CD4-positive, alpha-beta T cell treated with Interleukin-17A for 1 hour (primary cell): ENCODE measurements around the gene TMEM203.
"Not testable (repeated sequence)": the region's sequence is repeated elsewhere in the genome, so short reads cannot be mapped to it uniquely, and the experiment has no call there.

Source experiments
- DNase-seq: peaks from one replicate; pipeline ENCODE4 v3.0.0-alpha.2; 2020

TMEM203 gene

DNA sequence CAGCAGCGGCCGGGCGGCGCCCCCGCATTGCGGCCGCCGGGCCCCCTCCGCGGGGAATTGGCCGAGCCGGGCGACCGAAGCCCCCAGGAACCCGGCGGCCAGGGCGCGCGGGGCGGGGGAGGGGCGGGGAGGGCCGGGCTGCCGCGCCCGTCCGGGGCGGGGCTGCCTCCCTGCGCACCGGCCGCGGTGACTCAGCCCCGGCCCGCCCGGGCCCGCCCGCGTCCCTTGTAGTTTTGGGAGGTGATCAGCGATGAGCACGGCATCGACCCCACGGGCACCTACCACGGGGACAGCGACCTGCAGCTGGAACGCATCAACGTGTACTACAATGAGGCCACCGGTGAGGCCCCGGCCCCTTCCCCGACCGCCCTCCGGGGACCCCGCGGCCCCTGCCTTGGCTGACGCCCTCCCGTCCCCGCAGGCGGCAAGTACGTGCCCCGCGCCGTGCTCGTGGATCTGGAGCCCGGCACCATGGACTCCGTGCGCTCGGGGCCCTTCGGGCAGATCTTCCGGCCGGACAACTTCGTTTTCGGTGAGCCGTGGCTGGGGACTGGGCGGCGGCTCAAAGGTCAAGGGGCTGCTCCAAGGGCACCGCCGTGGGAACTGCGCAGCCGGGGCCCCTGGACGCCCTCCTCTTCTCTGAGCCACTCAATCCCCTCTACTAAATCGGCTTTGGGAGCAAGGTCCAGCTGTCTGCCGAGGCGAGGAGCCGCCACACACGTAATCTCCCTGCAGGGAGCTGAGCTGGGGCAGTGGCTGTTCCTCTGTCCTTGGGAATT lies 36.2 kb upstream of the TMEM203 start:
- peak; percentile 65 for DNase-seq

DNA sequence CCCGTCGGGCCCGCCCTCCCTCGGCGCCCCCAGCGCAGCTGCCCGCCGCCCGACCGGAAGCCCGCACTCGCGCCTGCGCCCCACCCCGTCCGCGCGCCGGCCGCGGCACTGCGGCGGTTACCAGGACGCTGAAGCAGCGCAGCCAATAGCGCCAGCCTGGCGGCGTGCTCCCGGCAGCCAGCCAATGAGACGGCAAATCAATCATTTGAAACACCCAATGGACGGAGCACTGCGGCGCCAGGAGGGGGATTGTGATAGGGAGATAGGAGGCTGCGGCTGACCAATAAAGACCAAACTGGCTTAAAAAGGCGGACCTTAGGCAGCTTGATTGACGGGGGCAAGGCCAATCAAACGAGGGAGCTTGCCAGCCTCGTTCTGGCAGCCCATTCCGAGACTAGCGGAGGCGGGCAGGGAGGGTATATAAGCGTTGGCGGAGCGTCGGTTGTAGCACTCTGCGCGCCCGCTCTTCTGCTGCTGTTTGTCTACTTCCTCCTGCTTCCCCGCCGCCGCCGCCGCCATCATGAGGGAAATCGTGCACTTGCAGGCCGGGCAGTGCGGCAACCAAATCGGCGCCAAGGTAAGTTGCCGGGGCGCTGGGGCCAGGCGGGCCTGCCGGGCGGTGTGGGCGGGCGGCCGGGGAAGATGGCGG lies 35.5 kb upstream of the TMEM203 start, which contains the start of gene TUBB4B:
TSS of gene TUBB4B (plus strand) at position 447 of the 649 bp plus-strand sequence. CDS start at position 521, 74 bp downstream.
- peak; percentile 100 for DNase-seq

DNA sequence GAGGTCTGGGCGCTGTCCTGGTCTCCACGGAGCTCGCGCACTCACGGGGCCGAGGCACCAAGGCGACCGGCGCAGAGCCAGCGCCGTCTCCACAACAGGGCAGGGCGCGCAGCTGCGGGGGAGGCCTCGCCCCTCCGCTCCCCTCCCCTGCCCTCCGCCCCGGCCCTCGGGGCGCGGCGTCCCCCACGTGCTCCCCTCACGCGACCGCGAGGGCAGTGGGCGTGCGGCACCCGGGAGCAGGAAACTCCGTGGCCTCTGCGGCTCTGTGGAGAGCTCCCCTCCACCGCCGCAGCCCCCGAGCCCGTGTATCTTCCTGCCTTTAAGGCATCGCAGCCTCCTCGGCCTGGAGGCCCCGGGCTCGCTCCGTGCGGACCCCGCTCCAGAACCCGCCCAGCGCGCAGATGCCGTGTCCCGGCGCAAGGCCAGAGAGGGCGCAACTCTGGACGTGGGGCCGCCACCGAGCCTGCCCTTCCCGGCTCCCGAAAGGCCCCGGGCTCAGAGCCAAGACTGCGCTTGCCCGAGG lies 34.9 kb upstream of the TMEM203 start:
- peak; percentile 78 for DNase-seq

DNA sequence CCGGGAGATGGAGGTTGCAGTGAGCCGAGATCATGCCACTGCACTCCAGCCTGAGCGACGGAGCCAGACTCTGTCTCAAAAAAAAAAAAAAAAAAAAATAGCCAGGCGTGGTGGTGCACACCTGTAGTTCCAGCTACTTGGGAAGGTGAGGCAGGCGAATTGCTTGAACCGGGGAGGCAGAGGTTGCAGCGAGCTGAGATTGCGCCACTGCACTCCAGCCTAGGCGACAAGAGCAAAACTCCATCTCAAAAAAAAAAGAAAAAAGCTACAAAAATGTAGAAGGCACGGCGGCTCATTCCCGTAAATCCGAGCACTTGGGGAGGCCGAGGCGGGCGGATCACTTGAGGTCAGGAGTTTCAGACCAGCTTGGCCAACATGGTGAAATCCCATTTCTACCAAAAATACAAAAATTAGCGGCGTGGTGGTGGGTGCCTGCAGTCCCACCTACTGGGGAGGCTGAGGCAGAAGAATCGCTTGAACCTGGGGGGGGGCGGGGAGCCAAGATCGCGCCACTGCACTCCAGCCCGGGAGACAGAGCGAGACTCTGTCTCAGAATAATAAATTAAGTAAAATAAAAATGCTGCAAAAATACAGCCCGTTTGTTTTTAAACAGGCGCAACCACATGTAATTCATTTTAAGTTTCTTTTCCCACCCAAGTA lies 34.2 kb upstream of the TMEM203 start:
- DNase-seq, result not testable (repeated sequence)

DNA sequence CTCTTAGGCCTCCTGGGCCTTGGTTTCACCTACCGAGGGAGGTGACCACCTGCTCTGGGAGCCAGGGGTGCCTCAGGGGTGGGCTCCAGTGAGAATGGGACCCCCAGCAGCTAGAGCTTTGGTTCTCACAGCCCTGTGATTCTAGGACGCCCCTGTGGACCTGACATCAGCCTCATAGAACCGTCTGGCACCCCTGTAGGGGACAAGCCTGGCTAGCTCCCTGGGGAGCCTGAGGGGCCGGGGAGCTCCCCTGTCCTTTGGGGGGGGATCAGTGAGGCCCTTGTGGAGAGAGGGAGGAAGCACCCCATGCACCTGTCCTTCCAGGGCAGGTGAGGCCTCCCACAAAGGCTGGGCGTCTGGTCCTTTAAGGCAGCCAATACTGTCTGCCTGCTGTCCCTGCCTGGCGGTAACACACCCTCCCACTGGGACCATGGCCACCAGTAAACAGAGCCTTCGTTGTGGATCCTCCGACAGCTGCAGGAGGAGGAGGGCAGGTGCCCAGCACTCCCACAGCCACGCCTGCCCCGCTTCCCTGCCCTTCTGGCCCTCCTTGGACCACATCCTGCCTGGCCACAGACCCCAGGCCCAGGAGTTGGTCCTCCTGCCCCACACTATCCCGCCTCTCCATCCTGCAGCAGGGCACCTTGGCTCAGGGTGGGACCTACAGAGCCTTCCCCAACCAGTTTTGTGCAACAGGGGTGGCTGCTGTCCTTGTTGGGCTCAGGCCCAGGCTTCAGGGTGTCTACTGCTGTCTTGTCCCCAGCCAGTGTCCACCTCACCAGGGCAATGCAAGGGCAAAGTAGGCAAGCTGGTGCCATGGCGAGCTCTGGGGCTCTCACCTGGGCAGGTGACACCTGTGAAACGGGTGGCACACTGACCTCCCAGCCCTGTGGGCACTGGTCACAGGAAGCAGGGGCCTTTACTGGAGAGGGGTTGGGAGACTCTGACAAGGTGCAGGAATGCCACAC lies 32.6 kb upstream of the TMEM203 start:
- no peak for DNase-seq

DNA sequence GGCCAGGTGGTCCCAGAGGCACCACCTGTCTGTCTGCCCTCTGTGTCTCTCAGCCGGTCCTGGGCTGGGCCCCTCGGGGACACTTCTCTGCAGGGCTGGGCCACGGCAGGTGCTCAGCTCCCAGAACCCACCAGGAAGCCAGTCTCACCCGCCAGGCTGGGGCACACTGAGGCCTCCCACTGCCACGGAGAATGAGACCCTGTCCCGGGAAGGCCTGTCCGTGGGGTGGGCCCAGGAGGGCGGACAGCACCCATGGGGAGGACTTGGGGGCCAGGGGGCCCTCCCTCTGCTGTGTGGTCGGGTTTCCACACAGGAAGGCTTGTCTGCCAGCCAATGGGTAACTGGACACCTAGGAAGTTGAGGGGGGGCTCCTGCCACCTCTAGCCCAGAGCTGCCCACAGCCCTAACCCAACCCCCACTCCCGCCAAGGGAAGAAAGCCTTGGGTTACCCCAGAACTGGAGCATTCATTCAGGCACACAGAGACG lies 31.5 kb upstream of the TMEM203 start:
- no peak for DNase-seq

DNA sequence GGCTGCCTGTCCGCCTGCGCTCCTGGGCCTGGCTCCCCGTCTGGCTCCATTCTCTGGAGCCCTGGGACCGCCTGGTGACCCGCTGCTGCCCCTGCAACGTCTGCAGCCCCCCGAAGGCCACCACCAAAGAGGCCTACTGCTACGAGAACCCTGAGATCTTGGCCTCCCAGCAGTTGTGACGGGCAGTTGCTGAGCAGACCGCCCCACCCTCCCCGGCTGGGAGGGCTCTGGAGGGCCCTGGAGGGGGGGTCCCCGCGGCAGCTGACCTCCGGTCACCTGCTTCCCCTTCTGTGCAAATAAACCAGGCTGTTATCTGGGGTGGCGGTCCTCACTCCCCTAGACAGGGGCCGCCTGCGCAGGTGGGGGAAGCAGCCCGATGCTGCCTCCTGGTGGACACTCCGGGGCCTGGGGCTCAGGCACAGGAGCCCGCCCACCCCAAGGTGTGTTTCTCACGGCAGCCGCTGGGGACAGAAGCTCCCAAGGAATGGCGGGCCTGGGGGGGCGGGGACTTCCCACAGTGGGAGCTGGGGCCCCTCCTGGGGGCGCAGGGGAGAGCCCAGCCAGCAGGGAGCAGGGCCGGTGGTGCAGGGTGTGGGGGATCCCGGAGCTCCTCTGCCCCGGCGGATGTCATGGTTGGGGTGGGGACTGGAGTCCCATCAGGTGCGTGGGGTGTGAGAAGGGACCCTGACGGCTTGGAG lies 30.9 kb upstream of the TMEM203 start:
- DNase-seq, result peak; percentile 91

DNA sequence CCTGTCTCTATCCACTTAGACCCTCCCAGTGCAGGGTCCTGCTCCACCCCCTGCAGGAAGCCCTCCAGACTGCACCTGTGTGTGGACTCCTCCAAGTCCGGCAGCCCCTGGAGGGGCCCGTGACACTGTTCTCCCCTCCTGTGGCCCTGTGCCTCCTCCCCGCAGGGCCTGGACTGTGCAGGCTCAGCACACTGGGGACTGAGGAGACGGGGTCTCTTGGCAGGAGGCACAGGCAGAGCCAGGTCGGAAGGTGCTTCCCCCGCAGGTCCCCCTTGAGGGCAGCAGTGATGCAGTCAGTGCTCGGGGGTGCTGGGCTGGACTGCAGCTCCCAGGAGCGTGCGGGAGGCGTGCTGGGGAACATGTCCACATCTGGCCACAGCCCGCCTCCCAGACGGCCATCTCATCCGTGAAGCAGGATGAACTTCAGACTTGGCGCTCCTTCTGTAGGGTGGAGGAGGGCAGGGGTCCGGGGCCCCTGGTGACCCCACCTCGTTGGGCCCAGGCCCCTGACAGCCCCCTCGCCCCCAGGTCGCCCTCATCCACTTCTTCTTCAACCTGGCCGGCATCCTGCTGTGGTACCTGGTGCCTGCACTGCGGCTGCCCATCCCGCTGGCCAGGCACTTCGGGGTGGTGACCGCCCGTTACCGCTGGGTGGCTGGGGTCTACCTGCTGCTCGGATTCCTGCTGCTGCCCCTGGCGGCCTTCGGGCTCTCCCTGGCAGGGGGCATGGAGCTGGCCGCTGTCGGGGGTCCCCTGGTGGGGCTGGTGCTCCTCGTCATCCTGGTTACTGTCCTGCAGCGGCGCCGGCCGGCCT lies 30.2 kb upstream of the TMEM203 start:
- no peak for DNase-seq

DNA sequence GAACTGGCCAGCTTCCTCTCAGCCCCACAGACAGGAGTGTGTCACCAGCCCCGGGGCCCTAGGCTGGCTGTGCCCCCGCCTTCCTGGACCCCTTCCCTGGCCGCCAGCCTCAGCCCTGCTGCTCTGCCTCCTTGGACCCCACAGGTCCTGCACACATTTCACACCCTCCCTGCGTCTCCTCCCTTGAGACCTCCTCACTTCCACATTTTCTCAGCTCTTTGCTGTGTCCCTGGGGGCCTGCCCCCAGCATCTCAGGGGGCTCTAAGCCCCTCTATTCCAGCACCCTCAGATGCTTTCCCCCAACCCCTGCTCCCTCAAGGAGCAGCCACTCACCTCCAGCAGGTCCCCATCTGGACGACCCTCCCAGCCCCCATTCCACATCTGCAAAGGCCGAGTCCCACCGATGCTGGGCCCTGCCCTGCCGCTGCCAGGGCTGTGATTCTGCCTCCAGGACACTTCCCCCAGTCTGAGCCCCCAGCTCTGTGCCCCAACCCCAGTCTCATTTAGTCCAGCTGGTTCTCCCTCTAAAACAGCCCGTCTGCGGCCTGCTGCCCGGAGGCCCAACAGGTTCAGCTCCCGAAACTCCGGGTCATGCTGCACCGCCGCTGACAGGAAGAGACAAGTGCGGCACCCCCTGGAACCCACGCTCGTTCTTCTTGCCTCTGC lies 29.4 kb upstream of the TMEM203 start:
- no peak for DNase-seq

DNA sequence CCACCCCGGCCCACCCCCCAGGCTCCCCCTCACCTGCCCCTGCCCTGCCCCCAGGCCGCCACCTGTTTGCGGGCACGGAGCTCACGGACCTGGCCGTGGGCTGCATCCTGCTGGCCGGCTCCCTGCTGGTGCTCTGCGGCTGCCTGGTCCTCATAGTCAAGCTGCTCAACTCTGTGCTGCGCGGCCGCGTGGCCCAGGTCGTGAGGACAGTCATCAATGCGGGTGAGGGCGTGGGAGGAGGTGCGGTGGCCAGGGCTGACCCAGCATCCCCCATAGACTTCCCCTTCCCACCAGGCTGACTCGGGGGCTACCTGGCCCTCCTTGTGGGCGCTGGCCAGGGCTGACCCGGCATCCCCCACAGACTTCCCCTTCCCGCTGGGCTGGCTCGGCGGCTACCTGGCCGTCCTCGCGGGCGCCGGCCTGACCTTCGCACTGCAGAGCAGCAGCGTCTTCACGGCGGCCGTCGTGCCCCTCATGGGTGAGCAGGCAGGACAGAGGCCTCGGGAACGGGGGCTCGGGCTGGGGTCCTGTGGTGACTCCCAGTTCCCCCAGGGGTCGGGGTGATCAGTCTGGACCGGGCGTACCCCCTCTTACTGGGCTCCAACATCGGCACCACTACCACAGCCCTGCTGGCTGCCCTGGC lies 28.7 kb upstream of the TMEM203 start:
- DNase-seq, result no peak

DNA sequence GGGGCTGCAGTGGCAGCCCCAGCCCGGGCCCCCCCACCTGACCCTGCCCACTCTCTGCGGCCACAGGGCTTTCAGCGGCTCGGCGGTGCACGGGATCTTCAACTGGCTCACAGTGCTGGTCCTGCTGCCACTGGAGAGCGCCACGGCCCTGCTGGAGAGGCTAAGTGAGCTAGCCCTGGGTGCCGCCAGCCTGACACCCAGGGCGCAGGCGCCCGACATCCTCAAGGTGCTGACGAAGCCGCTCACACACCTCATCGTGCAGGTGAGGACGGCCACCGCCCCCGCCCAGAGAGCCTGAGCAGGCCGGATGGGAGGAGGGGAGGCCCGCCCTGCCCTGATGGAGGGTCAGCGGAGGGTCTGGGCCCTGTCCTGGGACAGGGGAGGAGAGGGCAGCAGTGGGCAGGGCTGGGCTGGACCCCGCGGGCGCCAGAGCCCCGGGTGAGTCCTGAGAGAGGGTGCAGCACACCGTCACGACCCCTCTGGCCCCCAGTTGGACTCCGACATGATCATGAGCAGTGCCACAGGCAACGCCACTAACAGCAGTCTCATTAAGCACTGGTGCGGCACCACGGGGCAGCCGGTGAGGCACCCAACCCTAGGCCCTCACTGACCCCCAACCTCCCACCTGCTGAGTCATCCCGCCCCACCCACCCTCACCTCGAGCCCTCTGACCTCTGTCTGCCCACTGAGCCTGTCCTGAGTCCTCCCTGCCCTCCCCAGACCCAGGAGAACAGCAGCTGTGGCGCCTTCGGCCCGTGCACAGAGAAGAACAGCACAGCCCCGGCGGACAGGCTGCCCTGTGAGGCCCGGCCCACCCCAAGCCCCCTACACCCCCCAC lies 27.9 kb upstream of the TMEM203 start:
- DNase-seq, result no peak

DNA sequence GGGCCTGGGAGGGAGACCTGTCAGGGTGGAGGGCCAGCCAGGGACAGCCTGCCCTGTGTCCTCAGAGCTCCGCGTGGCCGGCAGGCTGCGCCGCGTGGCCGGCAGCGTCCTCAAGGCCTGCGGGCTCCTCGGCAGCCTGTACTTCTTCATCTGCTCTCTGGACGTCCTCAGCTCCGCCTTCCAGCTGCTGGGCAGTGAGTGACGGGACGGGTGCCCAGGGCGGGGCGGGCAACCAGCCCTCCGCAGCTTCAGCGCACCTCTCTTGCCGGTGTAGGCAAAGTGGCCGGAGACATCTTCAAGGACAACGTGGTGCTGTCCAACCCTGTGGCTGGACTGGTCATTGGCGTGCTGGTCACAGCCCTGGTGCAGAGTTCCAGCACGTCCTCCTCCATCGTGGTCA lies 27.1 kb upstream of the TMEM203 start:
- no peak for DNase-seq

DNA sequence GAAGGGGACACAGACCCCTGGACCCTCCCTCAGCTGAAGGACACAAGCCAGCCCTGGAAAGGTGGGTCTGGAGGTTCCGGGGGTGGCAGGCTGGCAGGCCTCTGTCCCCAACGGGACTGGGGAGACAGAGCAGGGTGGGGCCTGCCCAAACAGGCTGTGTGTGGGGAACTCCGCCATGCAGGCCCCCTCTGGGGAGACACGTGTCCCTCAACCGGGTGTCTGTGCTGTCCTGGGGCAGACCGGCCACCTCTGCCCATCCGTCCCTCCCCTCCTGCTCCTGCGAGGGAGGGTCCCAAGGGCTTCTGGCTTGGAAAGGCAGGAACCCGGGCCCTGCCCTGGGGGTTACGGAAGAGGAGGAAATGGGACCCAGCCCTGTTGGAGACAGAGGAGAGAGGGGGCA lies 26.7 kb upstream of the TMEM203 start:
- DNase-seq, result no peak

DNA sequence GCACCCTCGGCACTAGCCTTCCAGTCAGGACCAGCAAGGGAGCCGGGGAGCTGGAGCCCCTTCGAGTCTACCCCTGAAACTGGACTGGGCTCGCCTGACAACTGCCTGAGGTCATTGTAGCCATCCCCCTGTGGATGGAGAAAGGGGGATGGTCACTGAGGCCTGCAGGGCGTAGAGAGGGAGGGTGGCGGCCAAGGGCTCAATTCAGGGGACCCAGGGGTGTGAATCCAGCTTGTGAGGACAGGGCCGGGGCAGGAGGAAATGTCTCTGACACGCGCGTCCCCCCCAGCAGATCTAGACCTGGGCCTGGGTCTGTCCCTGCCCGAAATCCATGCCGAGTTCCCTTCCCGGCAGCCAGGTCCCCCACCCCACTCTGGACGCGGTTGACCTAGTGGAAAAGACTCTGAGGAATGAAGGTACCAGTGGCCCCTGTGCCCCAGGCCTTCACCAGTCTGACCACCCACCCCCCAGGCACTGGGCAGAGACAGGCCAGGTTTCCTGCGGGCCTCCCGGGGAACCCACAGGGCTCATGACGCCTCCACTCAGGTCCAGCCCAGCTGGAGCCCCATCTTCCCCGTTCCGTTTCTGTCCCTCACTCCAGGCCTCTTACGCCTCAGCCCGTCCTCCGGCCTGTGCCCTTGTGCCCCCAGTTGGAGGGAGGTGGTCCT lies 26.1 kb upstream of the TMEM203 start:
- DNase-seq, result no peak

DNA sequence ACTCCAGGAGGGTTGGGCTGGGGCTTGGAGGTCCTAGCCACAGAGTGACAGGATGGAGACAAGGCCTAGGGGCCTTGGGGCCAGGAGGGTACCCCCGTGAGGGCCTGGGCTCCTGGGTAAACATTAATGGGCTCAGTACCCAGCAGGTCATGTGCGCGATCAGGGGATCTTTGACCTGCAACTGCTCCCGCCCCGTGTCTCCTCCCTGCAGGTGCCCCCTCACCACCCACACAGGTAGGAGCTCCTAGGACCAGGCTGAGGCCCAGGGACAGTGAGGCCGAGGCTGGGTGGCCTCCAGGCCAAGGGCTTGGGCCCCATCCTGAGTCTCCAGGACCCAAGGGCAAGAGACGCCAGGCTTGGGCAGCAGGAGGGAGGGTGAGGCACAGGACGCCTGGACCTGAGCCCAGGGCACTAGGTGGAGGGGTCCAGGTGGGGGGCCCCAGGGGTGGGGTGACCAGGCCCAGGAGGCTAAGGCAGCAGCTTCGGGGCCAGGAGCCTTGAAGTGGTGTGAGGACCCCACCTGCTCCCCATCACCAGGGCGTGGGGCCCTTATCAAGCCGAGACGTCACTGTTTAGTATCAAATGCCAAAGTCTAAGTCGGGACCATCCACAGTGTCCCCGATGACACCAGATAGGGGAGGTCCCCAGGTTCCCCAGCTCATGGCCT lies 25.4 kb upstream of the TMEM203 start, which contains the start of gene SLC34A3:
TSS of gene SLC34A3 (plus strand) at position 197 of the 667 bp plus-strand sequence. CDS start 802 bp downstream, outside the sequence.
- no peak for DNase-seq

DNA sequence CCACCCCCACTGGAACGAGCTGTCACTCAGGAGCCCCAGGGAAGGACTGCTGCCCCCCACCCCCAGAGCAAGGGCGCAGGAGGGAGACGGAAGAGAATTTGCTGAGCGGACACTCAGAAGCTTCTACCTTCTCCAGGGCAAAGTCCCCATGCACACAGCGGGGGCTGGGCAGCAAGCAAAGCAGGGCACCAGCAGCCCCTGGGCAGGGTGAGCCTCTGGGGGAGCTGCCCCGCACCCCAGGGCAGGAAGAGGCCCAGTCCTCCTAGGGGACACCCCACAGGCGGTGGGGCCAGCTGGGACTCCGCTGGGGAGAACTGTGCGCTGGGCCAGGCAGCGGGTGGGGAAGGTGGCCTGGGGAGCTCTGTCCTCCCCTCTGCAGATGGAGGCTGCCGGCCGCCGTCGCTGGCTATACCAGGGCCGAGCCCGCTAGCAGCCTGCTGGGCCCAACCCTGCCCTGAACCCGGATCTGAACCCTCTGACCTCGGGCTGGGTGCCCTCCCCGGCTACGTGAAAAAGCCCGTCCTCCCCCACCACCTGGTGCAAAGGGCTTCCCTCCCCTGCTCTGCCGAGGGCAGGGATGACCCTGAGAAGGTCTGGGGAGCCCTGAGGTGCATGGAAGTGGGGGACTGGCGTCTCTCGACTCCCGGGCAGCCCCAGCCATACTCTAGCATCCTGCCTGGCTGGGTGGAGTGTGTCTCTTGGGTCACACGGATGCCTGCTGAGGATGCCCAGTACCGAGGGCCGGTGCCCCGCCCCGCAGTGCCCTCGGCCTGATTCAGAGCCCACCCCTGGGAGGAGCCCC lies 24.7 kb upstream of the TMEM203 start:
- DNase-seq, result no peak
